ENCODE data around the gene SYTL5.

- no peak for TF ChIP-seq CTCF (IDR thresholded peaks at IDR 0.05)
- no peak for TF ChIP-seq POLR2A (IDR thresholded peaks at IDR 0.05)
- TF ChIP-seq POLR2AphosphoS5 (IDR thresholded peaks at IDR 0.05) = no peak
Observed at GRCh38 chrX:38150993-38151392, 144.6 kb downstream of the SYTL5 start.
